8988T (cell line): ENCODE data around the gene NTF3.

Experiments used
- DNase-seq: peaks from one replicate; pipeline ENCODE4 v3.0.0; 2011

The NTF3 gene

GRCh38 chr12:5489760-5490406 lies 58.0 kb downstream of the NTF3 start:
- DNase-seq: no peak

GRCh38 chr12:5492562-5492961 lies 60.7 kb downstream of the NTF3 start:
- DNase-seq: no peak

- DNase-seq: no peak
Observed at GRCh38 chr12:5493018-5493417, 61.1 kb downstream of the NTF3 start.

GRCh38 chr12:5494343-5494742 lies 62.4 kb downstream of the NTF3 start:
- no peak for DNase-seq

GRCh38 chr12:5497329-5498053 lies 65.6 kb downstream of the NTF3 start:
- DNase-seq: no peak

- DNase-seq: no peak
Observed at GRCh38 chr12:5498076-5498475, 66.2 kb downstream of the NTF3 start.

GRCh38 chr12:5498806-5499205 lies 66.9 kb downstream of the NTF3 start:
- no peak for DNase-seq

- DNase-seq: no peak
Observed at GRCh38 chr12:5499566-5500330, 67.8 kb downstream of the NTF3 start.

GRCh38 chr12:5500331-5500659 lies 68.4 kb downstream of the NTF3 start:
- no peak for DNase-seq

- DNase-seq: no peak
Observed at GRCh38 chr12:5503774-5504173, 71.9 kb downstream of the NTF3 start.

GRCh38 chr12:5505116-5505515 lies 73.2 kb downstream of the NTF3 start:
- DNase-seq: no peak

GRCh38 chr12:5505751-5506150 lies 73.8 kb downstream of the NTF3 start:
- no peak for DNase-seq

- DNase-seq: no peak
Observed at GRCh38 chr12:5506295-5506694, 74.4 kb downstream of the NTF3 start.

- no peak for DNase-seq
Observed at GRCh38 chr12:5506821-5507231, 74.9 kb downstream of the NTF3 start.

- no peak for DNase-seq
Observed at GRCh38 chr12:5507401-5507935, 75.6 kb downstream of the NTF3 start.

GRCh38 chr12:5507944-5508343 lies 76.0 kb downstream of the NTF3 start:
- DNase-seq: no peak

- no peak for DNase-seq
Observed at GRCh38 chr12:5509102-5509501, 77.2 kb downstream of the NTF3 start.

- no peak for DNase-seq
Observed at GRCh38 chr12:5509557-5509956, 77.6 kb downstream of the NTF3 start.

GRCh38 chr12:5510251-5510805 lies 78.4 kb downstream of the NTF3 start:
- no peak for DNase-seq

- DNase-seq: no peak
Observed at GRCh38 chr12:5511256-5511643, 79.3 kb downstream of the NTF3 start.

- DNase-seq: no peak
Observed at GRCh38 chr12:5511644-5512600, 80.0 kb downstream of the NTF3 start.

- DNase-seq: no peak
Observed at GRCh38 chr12:5512601-5512970, 80.7 kb downstream of the NTF3 start.
